Measurements from ENCODE around the gene LRTM2. TPM values are rescaled to one million over a fixed set of nuclear protein-coding genes. Genes with fewer than 3 reads are reported as not detected.

Gene LRTM2
- total RNA-seq, 1 experiment from 2014 or later: 0.07 TPM

DNA sequence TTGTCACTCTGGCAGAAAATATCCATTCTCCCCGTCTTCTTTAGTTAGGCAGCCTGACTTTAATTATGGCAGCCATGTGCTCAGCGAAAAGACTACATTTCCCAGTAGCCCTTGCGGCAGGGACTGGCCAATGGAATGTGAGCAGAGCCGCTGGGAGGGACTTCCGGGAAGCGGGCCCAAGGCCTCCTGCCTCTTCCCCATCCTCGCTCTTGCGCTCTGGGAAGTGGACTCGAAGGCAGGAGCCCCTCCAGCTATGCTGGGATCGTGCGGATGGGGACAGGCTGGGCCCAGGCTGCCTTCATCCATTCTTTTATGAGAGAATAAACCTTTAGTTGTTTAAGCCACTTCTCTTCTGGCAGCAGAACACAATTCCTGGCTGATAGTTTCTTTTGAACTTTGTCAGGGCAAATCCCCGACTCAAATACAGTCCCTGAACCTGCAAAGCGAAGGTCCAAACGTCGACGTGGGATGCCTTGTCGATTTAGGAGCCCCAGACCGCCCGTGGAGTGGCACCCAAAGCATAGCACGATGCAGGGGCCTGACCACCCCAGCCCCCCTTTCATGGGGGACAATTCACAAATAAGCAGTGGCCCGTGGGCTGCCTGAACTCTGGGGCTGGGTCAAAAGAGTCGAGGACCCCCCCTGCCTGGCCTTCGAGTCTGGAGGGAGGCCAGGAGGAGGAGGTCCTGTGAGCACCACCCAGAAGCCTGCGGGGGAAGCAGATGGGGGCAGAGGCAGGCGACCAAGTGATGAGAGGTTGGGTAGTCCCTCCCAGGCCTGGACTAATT, 15.6 kb upstream of the LRTM2 start (continued):
- TF ChIP-seq, protein P1, sequence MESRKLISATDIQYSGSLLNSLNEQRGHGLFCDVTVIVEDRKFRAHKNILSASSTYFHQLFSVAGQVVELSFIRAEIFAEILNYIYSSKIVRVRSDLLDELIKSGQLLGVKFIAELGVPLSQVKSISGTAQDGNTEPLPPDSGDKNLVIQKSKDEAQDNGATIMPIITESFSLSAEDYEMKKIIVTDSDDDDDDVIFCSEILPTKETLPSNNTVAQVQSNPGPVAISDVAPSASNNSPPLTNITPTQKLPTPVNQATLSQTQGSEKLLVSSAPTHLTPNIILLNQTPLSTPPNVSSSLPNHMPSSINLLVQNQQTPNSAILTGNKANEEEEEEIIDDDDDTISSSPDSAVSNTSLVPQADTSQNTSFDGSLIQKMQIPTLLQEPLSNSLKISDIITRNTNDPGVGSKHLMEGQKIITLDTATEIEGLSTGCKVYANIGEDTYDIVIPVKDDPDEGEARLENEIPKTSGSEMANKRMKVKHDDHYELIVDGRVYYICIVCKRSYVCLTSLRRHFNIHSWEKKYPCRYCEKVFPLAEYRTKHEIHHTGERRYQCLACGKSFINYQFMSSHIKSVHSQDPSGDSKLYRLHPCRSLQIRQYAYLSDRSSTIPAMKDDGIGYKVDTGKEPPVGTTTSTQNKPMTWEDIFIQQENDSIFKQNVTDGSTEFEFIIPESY (IDR thresholded peaks at IDR 0.05; ENCODE audit: extremely low read depth, insufficient replicate concordance, low read length): no peak
- TF ChIP-seq TCF7L2 (IDR thresholded peaks at IDR 0.05; ENCODE audit: borderline replicate concordance, extremely low read depth, insufficient read depth, insufficient read length) (no peak), SRF (IDR thresholded peaks at IDR 0.05; ENCODE audit: low read depth) (no peak)

- Histone ChIP-seq H3K4me3 (replicated peaks in 1 of 2; ENCODE audit: low read depth in 1 of 2, low read length in 2 of 2) (no peak overlapping the region), H3K4me2 (ENCODE audit: low read length) (no peak overlapping the region), H3K9me3 (ENCODE audit: control insufficient read depth in 1 of 2, insufficient read depth in 1 of 2, low read depth in 1 of 2, low read length in 2 of 2) (no peaks in the 10 kb centered on the region), H3K9me2 (ENCODE audit: insufficient read depth) (no peaks in the 10 kb centered on the region), H2AFZ (ENCODE audit: low read depth, low read length, poor library complexity, severe bottlenecking) (no peak overlapping the region), H4K20me1 (ENCODE audit: insufficient read depth) (no peaks in the 10 kb centered on the region), H3K27ac (ENCODE audit: low read depth, low read length) (no peak overlapping the region), H3K27me3 (ENCODE audit: insufficient read depth, low read length) (no peaks in the 10 kb centered on the region), H3K9ac (ENCODE audit: low read length) (no peak overlapping the region), H3K36me3 (ENCODE audit: control insufficient read depth in 1 of 2, insufficient read depth in 2 of 2, low read length in 2 of 2) (no peaks in the 10 kb centered on the region), H3K79me2 (ENCODE audit: insufficient read depth, low read length) (no peaks in the 10 kb centered on the region), H3K4me1 (ENCODE audit: control insufficient read depth in 1 of 2, insufficient read depth in 2 of 2, low read length in 2 of 2) (peaks cover 4 to 9% of the 10 kb centered on the region in 2 experiments; a peak in 2 of 4 replicates)
- DNase-seq (ENCODE audit: low read depth, low spot score) (no peak), ATAC-seq (no peak)
- no TSS peak for BruUV-seq (replicated peaks)
- CTCF ChIA-PET: interaction anchor here (1.0 kb wide), 1 partner anchor 134 kb away, joined by 4 read pairs; no protein-coding TSS in a partner anchor
- RAD21 ChIA-PET (ENCODE audit: low non-redundant PET in 1 of 2, low total read pairs in 2 of 2, uncharacterized antibody in 2 of 2, unreplicated experiment in 2 of 2): no interaction called here
- TF ChIP-seq SRF (IDR thresholded peaks at IDR 0.05; ENCODE audit: low read depth) (no peak), YY1 (IDR thresholded peaks at IDR 0.05; ENCODE audit: extremely low read depth, insufficient replicate concordance, low read depth, low read length) (no peak), POLR2AphosphoS5 (IDR thresholded peaks at IDR 0.05; ENCODE audit: low read depth, low read length) (no peak), ATF3 (IDR thresholded peaks at IDR 0.05) (no peak), EZH2phosphoT487 (IDR thresholded peaks at IDR 0.05; ENCODE audit: borderline replicate concordance) (no peak), SIN3A (IDR thresholded peaks at IDR 0.05; ENCODE audit: low read depth) (no peak), TCF7L2 (IDR thresholded peaks at IDR 0.05; ENCODE audit: borderline replicate concordance, extremely low read depth, insufficient read depth, insufficient read length) (no peak), FOSL1 (IDR thresholded peaks at IDR 0.05; ENCODE audit: low read depth) (no peak), CBX3 (IDR thresholded peaks at IDR 0.05; ENCODE audit: low read depth) (no peak), ZFX (IDR thresholded peaks at IDR 0.05) (no peak), REST (IDR thresholded peaks at IDR 0.05; ENCODE audit: low read depth) (no peak)
- TF ChIP-seq, protein P2, sequence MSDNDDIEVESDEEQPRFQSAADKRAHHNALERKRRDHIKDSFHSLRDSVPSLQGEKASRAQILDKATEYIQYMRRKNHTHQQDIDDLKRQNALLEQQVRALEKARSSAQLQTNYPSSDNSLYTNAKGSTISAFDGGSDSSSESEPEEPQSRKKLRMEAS (IDR thresholded peaks at IDR 0.05): no peak
- TF ChIP-seq, protein P3, sequence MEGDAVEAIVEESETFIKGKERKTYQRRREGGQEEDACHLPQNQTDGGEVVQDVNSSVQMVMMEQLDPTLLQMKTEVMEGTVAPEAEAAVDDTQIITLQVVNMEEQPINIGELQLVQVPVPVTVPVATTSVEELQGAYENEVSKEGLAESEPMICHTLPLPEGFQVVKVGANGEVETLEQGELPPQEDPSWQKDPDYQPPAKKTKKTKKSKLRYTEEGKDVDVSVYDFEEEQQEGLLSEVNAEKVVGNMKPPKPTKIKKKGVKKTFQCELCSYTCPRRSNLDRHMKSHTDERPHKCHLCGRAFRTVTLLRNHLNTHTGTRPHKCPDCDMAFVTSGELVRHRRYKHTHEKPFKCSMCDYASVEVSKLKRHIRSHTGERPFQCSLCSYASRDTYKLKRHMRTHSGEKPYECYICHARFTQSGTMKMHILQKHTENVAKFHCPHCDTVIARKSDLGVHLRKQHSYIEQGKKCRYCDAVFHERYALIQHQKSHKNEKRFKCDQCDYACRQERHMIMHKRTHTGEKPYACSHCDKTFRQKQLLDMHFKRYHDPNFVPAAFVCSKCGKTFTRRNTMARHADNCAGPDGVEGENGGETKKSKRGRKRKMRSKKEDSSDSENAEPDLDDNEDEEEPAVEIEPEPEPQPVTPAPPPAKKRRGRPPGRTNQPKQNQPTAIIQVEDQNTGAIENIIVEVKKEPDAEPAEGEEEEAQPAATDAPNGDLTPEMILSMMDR (IDR thresholded peaks at IDR 0.05 in 2 of 3, conservative IDR thresholded peaks at IDR 0.05 in 1 of 3; ENCODE audit: borderline replicate concordance in 1 of 3, insufficient read depth in 1 of 3, low read depth in 2 of 3, low read length in 2 of 3): no peak
- POLR2A ChIA-PET: no interaction called here
- intact Hi-C loops (cut with micrococcal nuclease): no loop called here
Measured at GRCh38 chr12:1805441-1806081, 14.8 kb upstream of the LRTM2 start.
